Tibial nerve (tissue), 4 donors: ENCODE data around the gene PYGM. TPM values are rescaled to one million over a fixed set of nuclear protein-coding genes. Genes with fewer than 3 reads are reported as not detected.

Source experiments
- DNase-seq, 2 donors: peaks; one replicate each; pipeline ENCODE4 v3.0.0-alpha.2; 2019; ENCODE audit warnings: low spot score in 2 of 2
- H3K27ac ChIP-seq, 4 donors: fragments of 200-600 bp; sonication (generic) in 3 of 4; one replicate each; pipeline ENCODE4 v1.5.1; 2017 to 2019; ENCODE audit warnings: mild to moderate bottlenecking in 1 of 4
- H3K27me3 ChIP-seq, 2 donors: fragments of 200-600 bp; sonication (generic) in 1 of 2; one replicate each; pipeline versions ENCODE4 v1.5.1 to v1.6.0; 2017 to 2019
- H3K36me3 ChIP-seq, 3 donors: fragments of 200-600 bp; sonication (generic); one replicate each; pipeline ENCODE4 v1.5.1; 2018 to 2019
- H3K4me1 ChIP-seq, 4 donors: fragments of 200-600 bp; sonication (generic) in 3 of 4; one replicate each; pipeline ENCODE4 v1.5.1; 2017 to 2019
- H3K4me3 ChIP-seq, 4 donors: fragments of 200-600 bp; sonication (generic) in 3 of 4; one replicate each; pipeline ENCODE4 v1.5.1; 2017 to 2019; ENCODE audit warnings: mild to moderate bottlenecking in 1 of 4, moderate library complexity in 1 of 4
- H3K9me3 ChIP-seq, 4 donors: fragments of 200-600 bp; sonication (generic) in 3 of 4; one replicate each; pipeline ENCODE4 v1.5.1; 2017 to 2019
- CTCF ChIP-seq, 5 experiments: fragments of 200-600 bp in 3 of 5; fragments of 450-650 bp in 2 of 5; sonication (generic) in 3 of 5; IDR thresholded peaks; one replicate each; pipeline ENCODE4 v1.5.1; 2016 to 2019; ENCODE audit warnings: antibody characterized with exemption in 5 of 5, mild to moderate bottlenecking in 3 of 5, moderate library complexity in 2 of 5
- EP300 ChIP-seq, 2 donors: sonication (generic); formaldehyde crosslinking; IDR thresholded peaks; one replicate each; pipeline ENCODE4 v1.6.1; 2017; ENCODE audit warnings: antibody characterized with exemption in 2 of 2, mild to moderate bottlenecking in 1 of 2
- POLR2A ChIP-seq, 2 donors: fragments of 450-650 bp; IDR thresholded peaks; one replicate each; pipeline ENCODE4 v1.6.1; 2017; ENCODE audit warnings: antibody characterized with exemption in 2 of 2, mild to moderate bottlenecking in 2 of 2, moderate library complexity in 2 of 2
- WGBS, 2 donors: methylation state at CpG; one replicate each; pipeline ENCODE4 v1.1.5; 2018; 5-methylcytosine and 5-hydroxymethylcytosine counted together
- total RNA-seq, 4 donors: library from RNA; depleted of rRNA; stranded (reverse); fragments of >200 nt; gene quantifications; one replicate each; pipeline ENCODE4 v1.1.0, GENCODE V29; 2016

Gene PYGM
- total RNA-seq, 4 donors from 2014 or later = 2.1 to 18.6 (median 9.9) TPM

- WGBS, 2 donors = 72 to 73% methylated on average over 7 of the region's 7 CpGs
- Histone ChIP-seq H3K9me3 (no peaks in the 10 kb centered on the region), H3K27ac (no peak overlapping the region), H3K36me3 (no peaks in the 10 kb centered on the region), H3K4me1 (no peaks in the 10 kb centered on the region), H3K27me3 (peaks cover 0 to 35% of the 10 kb centered on the region in 2 donors), H3K4me3 (no peak overlapping the region)
- no peak for DNase-seq
- no peak for TF ChIP-seq EP300 (IDR thresholded peaks at IDR 0.05)
- no peak for TF ChIP-seq POLR2A (IDR thresholded peaks at IDR 0.05)
- no peak for TF ChIP-seq CTCF (IDR thresholded peaks at IDR 0.05)
Observed at GRCh38 chr11:64697663-64698375, 62.0 kb downstream of the PYGM start.

Other genes starting within 250 kb of the PYGM start
- gene SLC22A11, start 204.0 kb downstream of the PYGM start, total RNA-seq = not detected
- gene SLC22A12, start 168.8 kb downstream of the PYGM start, total RNA-seq = under 1 TPM in 1 of 4 donors, not detected in 3; 0.30 TPM
- 10 to 100 TPM in 2 of 4 donors, 1 to 10 TPM in 2; 1.7 to 25.5 (median 8.7) TPM for gene NRXN2, start 36.8 kb downstream of the PYGM start, total RNA-seq
- 10 to 100 TPM; 35.4 to 87.0 (median 59.0) TPM for gene RASGRP2, start 15.8 kb downstream of the PYGM start, total RNA-seq
- gene SF1, start 18.6 kb upstream of the PYGM start, total RNA-seq = 100 to 1,000 TPM; 368 to 416 (median 372) TPM
- 10 to 100 TPM; 10.6 to 22.2 (median 13.5) TPM for gene MAP4K2, start 43.2 kb upstream of the PYGM start, total RNA-seq
- gene MEN1, start 50.6 kb upstream of the PYGM start, total RNA-seq = 10 to 100 TPM; 15.3 to 30.9 (median 19.7) TPM
- gene CDC42BPG, start 84.7 kb upstream of the PYGM start, total RNA-seq = under 1 TPM in 3 of 4 donors, not detected in 1; under 0.01 to 0.30 (median 0.21) TPM
- 10 to 100 TPM; 35.2 to 93.9 (median 42.6) TPM for gene EHD1, start 118.6 kb upstream of the PYGM start, total RNA-seq
- gene ATG2A, start 157.2 kb upstream of the PYGM start, total RNA-seq = 10 to 100 TPM; 33.0 to 93.6 (median 45.8) TPM
- gene PPP2R5B, start 164.7 kb upstream of the PYGM start, total RNA-seq = 10 to 100 TPM; 10.7 to 21.4 (median 20.2) TPM
- gene GPHA2, start 175.9 kb upstream of the PYGM start, total RNA-seq = not detected
- gene MAJIN, start 212.1 kb upstream of the PYGM start, total RNA-seq = not detected
- gene BATF2, start 237.0 kb upstream of the PYGM start, total RNA-seq = 1 to 10 TPM in 3 of 4 donors, under 1 TPM in 1; 0.63 to 9.6 (median 1.5) TPM